Body of pancreas (tissue), 4 donors: Measurements from ENCODE around the gene TEX38. TPM values are rescaled to one million over a fixed set of nuclear protein-coding genes. Genes with fewer than 3 reads are reported as not detected.

Experiments used
- ATAC-seq: fragments of 150-250 bp; one replicate; pipeline ENCODE4 v1.9.1; 2016
- DNase-seq, 4 donors: peaks; one replicate each; pipeline ENCODE4 v3.0.0-alpha.2; 2019
- H3K27ac ChIP-seq, 4 donors: fragments of 200-600 bp; sonication (generic); 1 replicate in 3 of 4; 2 replicates in 1 of 4; pipeline versions ENCODE4 v1.5.1 to v1.6.1; 2016 to 2019; ENCODE audit warnings: mild to moderate bottlenecking in 1 of 4, mixed read lengths in 1 of 4, moderate library complexity in 1 of 4
- H3K27me3 ChIP-seq, 2 donors: fragments of 200-600 bp; sonication (generic); one replicate each; pipeline ENCODE4 v1.6.0; 2016; ENCODE audit warnings: mild to moderate bottlenecking in 1 of 2
- H3K36me3 ChIP-seq, 2 donors: fragments of 200-600 bp; sonication (generic); replicated peaks in 1 of 2; 2 replicates each; pipeline ENCODE4 v1.5.1; 2016; ENCODE audit warnings: low read depth in 2 of 2; ENCODE audit not compliant: insufficient read depth in 1 of 2
- H3K4me1 ChIP-seq: fragments of 200-600 bp; sonication (generic); one replicate; pipeline ENCODE4 v1.6.0; 2016
- H3K4me3 ChIP-seq, 2 donors: fragments of 200-600 bp; sonication (generic); 1 replicate in 1 of 2; 2 replicates in 1 of 2; pipeline ENCODE4 v1.5.1; 2016 to 2019
- H3K9me3 ChIP-seq, 3 donors: fragments of 200-600 bp; sonication (generic); 1 replicate in 2 of 3; 2 replicates in 1 of 3; pipeline ENCODE4 v1.5.1; 2016
- CTCF ChIP-seq, 7 experiments: fragments of 450-650 bp in 4 of 7; fragments of 200-600 bp in 3 of 7; sonication (generic) in 3 of 7; IDR thresholded peaks; one replicate each; pipeline ENCODE4 v1.5.1; 2016 to 2019; ENCODE audit warnings: antibody characterized with exemption in 7 of 7
- POLR2A ChIP-seq, 3 donors: fragments of 450-650 bp; IDR thresholded peaks; one replicate each; pipeline ENCODE4 v1.6.1; 2016; ENCODE audit warnings: antibody characterized with exemption in 3 of 3, mild to moderate bottlenecking in 2 of 3
- WGBS, 2 donors: methylation state at CpG; one replicate each; pipeline ENCODE4 v1.1.5; 2017; 5-methylcytosine and 5-hydroxymethylcytosine counted together
- intact Hi-C: fragments of 100-400 bp; cut with DNase I; formaldehyde crosslinking; loops from one replicate; pipeline ENCODE4 v1.15.1; 2023
- total RNA-seq, 2 donors: library from RNA; depleted of rRNA; stranded (reverse); fragments of >200 nt; gene quantifications; one replicate each; pipeline ENCODE4 v1.1.0, GENCODE V29; 2016

TEX38 gene
- total RNA-seq, 2 donors from 2014 or later: not detected

- ATAC-seq: no peak
These were observed 4.1 kb downstream of the TEX38 start for GRCh38 chr1:46675549-46676314.

GRCh38 chr1:46676531-46676930 lies 4.9 kb downstream of the TEX38 start:
- WGBS, 2 donors: 94 to 98% methylated on average over 1 of the region's 1 CpG
- H3K4me3 ChIP-seq: no peak overlapping the region
- no peaks in the 10 kb centered on the region for H3K27me3 ChIP-seq
- ATAC-seq (no peak), DNase-seq (no peak)
- H3K9me3 ChIP-seq: no peaks in the 10 kb centered on the region
- TF ChIP-seq CTCF (IDR thresholded peaks at IDR 0.05): no peak
- no peak for TF ChIP-seq POLR2A (IDR thresholded peaks at IDR 0.05)
- no peak overlapping the region for H3K27ac ChIP-seq
- H3K36me3 ChIP-seq: peaks cover 8 to 13% of the 10 kb centered on the region in 2 donors
- no peaks in the 10 kb centered on the region for H3K4me1 ChIP-seq
- intact Hi-C loops: no loop called here

More at GRCh38 chr1:46675549-46676314, 4.1 kb downstream of the TEX38 start:
- intact Hi-C loops: no loop called here
- no peak overlapping the region for H3K4me3 ChIP-seq
- H3K36me3 ChIP-seq: peaks cover 7 to 13% of the 10 kb centered on the region in 2 donors
- no peak for DNase-seq
- H3K4me1 ChIP-seq: no peaks in the 10 kb centered on the region
- no peaks in the 10 kb centered on the region for H3K9me3 ChIP-seq
- 92 to 100% methylated on average over 1 of the region's 1 CpG for WGBS, 2 donors
- H3K27ac ChIP-seq: no peak overlapping the region
- TF ChIP-seq POLR2A (IDR thresholded peaks at IDR 0.05) (no peak), CTCF (IDR thresholded peaks at IDR 0.05) (no peak)
- H3K27me3 ChIP-seq: no peaks in the 10 kb centered on the region

GRCh38 chr1:46677339-46677738 lies 5.7 kb downstream of the TEX38 start:
- no peak for TF ChIP-seq CTCF (IDR thresholded peaks at IDR 0.05)
- no peak for TF ChIP-seq POLR2A (IDR thresholded peaks at IDR 0.05)
- no peak for ATAC-seq
- WGBS, 2 donors: 95 to 100% methylated on average over 1 of the region's 1 CpG
- H3K9me3 ChIP-seq: no peaks in the 10 kb centered on the region
- intact Hi-C loops: no loop called here
- H3K4me1 ChIP-seq: no peaks in the 10 kb centered on the region
- H3K4me3 ChIP-seq: no peak overlapping the region
- H3K27me3 ChIP-seq: no peaks in the 10 kb centered on the region
- H3K27ac ChIP-seq: no peak overlapping the region
- no peak for DNase-seq
- peaks cover 8 to 13% of the 10 kb centered on the region in 2 donors for H3K36me3 ChIP-seq

- peaks cover 8 to 33% of the 10 kb centered on the region in 2 donors for H3K36me3 ChIP-seq
- no peak for ATAC-seq
- no peak for DNase-seq
- no peaks in the 10 kb centered on the region for H3K9me3 ChIP-seq
- H3K27me3 ChIP-seq: no peaks in the 10 kb centered on the region
- H3K4me3 ChIP-seq: no peak overlapping the region
- no peaks in the 10 kb centered on the region for H3K4me1 ChIP-seq
- intact Hi-C loops: no loop called here
- H3K27ac ChIP-seq: no peak overlapping the region
- TF ChIP-seq POLR2A (IDR thresholded peaks at IDR 0.05) (no peak), CTCF (IDR thresholded peaks at IDR 0.05) (no peak)
- 96% methylated on average over 6 of the region's 6 CpGs for WGBS, 2 donors
These were observed 8.3 kb downstream of the TEX38 start for GRCh38 chr1:46679789-46680573.
